SH-SY5Y (cell line): ENCODE measurements around the gene CACNA1F.

Experiments
- GATA2 ChIP-seq: IDR thresholded peaks from 2 replicates; pipeline ENCODE4 v1.6.1; 2011; ENCODE audit warnings: mild to moderate bottlenecking, low read depth, low read length
- GATA3 ChIP-seq: IDR thresholded peaks from 2 replicates; pipeline ENCODE4 v1.6.1; 2011; ENCODE audit warnings: low read depth, mild to moderate bottlenecking, low read length, moderate library complexity

DNA sequence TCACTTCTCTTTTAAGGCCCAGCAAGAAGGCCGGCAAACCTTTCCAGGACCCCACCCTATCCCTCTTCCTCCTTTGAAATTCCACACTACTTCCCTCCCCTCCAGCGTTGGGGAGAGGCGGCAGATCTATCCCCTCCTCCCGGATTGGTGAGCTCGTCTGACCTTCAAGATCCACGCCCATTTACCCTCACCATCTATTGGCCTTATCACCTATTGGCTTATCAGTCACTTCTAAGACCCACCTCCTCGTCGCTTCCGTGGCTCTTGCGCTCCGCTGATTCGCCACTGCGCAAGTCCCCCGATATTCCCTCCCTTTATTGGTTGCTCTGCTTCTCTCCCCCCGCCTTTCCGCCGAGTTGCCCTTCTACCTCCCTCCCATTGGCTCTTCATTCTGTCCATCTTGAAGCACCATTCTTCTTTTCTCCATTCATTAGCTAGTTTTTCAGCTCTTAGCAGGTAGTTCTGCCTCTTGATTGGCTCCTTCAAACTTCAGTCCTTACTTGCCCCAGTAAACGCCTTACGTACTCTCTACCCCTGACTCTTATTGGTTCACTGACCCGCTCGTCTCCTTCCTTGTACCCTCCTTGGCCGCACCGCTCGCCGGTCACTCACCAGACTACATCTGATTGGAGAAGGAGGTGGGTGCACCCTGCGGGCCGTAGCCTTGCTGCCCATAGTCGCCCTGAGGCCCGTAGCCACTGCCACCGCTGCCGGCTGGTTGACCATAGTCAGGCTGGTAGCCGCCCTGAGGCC, 42.1 kb downstream of the CACNA1F start:
- TF ChIP-seq GATA3 (no peak), GATA2 (no peak)
